ENCODE results near the gene TEKT3. TPM values are rescaled to one million over a fixed set of nuclear protein-coding genes. Genes with fewer than 3 reads are reported as not detected.

The TEKT3 gene
- total RNA-seq, 1 donor from 2014 or later: not detected

DNA sequence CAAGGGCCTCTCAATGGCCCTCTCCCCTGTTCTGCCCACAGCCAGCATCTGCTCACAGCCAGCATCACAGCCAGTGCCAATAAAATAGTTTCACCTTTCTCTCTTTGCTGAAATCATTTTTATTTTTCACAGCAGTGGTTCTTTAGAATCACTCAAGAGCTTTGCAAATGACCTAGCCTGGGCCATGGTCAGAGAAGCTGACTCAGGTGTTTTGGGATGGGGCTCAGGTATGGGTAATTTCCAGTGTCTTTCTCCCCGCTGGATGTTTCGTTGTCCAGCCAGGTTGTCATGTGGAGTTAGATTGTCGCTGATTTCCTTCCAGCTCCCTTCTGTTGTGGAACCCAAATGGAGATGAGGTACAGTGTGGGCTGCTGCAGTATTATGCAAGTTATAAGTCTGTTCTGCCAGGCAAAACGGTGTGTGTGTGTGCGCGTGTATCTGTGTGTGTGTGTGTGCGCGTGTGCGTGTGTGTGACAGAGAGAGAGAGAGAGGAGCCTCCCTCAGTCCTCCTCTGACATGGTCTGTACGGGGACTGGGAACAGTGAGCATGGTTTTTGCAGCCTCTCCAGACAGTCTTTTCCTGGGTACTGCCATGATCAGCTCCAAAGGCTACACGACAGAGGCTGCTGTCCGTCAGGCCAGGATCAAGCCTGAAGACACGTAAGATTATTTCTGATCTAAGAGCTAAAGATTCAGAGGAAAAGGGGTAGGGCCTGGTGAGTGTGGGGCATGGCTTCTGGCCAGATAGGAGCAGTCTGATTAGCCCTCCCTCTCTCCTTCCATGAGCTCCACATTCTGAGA lies 74.9 kb downstream of the TEKT3 start:
- DNase-seq (ENCODE audit: low read depth in 2 of 2): no peak

DNA sequence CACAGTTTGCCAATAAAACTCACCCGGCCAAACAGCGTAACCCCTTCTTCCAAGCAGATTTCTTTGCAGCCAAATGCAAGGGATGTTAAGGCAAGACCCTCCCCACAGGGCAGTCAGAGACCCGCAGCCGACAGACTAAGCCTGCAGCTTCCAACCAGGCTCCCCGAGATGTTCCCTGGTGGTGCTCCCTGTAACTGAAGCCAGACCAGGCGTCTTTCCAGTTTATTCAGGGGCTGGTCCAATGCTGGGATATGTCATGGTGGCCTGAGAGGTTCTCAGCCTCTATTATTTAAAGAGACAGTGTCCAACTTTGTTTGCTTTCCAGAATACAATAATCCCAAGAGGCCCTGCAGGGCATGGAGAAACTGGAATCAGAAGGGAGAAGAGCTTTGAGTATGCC lies 76.3 kb downstream of the TEKT3 start, which contains the start of gene PMP22:
Gene PMP22 (minus strand): TSS at position 196 of the 400 bp plus-strand sequence. CDS start 4,599 bp downstream, outside the sequence.
- no peak for DNase-seq (ENCODE audit: low read depth in 2 of 2)

DNA sequence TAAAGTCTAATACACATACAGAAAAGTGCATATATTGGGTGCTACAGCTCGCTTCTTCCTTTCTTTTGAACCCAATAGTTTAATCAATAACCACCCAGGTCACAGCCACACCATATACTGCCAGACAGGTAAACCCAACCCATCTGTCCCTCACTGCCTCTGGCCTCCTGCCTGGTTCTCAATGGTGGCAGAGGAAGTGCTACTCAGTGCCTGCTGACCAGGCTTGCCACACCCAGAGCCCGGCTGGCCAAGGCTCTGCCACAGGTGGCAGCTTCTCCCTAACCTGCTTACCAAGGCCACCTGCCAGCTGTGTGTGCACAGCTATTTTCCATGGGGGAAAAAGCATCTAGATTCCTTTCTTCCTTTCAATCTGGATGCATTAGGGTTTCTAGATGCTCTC lies 76.9 kb downstream of the TEKT3 start:
- DNase-seq (ENCODE audit: low read depth in 2 of 2): no peak

DNA sequence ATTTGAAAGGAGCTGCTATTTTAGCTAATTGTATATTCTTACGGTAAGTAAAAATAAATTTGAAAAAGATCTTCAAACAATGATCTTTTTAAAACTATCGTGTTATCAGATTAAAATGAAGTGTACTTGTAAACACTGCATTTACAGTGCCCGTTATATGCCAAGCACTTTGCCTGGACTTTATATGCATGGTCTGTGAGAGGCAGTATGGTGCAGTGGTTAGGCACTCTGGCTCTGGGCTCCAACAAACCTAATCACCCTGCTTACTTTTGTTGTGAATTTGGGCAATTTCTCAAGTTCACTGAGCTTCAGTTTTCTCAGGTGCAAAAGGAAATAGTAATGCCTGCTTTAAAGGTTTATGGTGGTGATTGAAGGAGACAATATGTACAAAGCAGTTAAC lies 77.7 kb downstream of the TEKT3 start:
- no peak for DNase-seq (ENCODE audit: low read depth in 2 of 2)

DNA sequence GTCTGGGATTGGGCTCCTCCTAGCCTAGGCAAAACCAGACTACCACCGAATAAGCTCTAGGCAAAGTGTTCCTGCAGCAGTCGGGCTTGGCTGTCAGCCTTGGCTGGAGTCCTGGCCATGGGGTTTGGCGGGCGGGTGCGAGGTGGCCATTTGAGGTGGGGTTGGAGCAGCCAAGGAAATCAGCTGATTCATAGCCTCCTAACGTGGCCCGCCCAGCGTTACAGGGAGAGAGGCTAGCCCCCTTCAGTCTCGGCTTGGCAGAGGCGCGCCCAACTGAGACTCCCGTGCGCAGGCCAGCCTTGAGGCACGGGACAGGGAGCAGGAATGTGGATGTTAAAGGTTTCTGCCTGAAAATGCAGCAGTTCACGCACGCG lies 78.2 kb downstream of the TEKT3 start:
- peak in 1 of 2 donors; percentile 68 for DNase-seq (ENCODE audit: low read depth in 2 of 2)

DNA sequence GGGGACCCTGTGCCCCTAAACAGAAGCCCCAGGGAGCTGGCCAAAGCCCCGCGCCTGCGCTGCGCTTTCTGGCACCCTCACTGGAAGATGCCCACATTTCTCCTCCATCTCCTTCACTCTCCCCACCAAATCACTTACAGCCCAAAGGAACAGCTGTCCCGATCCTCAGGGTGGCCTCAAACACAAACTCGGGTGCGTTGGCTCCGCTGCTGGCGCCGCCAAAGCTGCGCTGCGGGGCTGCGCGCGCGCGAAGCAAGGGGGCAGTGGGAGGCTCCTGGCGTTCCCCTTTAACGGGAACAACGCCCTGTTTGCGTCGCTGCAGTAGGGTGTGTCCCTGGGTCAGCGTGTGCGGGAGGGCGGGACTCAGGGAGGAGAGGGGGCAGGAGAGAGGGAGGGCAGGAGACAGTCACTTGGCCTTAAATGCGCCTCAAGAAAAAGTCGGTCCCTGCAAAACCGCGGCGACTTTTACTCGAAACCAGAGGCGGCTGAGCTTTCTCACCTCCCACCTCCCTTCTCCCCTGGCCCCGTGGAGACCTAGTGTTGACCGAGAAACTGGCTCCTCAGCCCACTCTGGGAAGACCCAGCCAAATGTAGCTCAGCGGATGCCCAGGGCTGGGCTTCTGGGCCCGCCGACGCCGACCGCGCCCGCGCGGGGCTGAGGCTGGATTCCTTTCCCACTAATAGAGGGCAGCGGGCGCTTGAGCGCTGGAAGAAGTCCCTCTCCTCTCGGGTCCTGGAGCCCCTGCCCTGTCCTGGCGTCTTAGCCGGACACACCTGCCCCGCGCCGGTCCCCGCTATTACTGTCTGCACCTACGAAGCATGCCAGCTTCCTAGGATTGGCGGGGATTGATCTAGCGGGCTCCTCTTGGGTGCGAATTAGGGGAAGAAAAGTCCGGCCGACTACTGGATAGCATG lies 78.8 kb downstream of the TEKT3 start:
- peak; percentile 36 to 79 for DNase-seq (ENCODE audit: low read depth in 2 of 2)

DNA sequence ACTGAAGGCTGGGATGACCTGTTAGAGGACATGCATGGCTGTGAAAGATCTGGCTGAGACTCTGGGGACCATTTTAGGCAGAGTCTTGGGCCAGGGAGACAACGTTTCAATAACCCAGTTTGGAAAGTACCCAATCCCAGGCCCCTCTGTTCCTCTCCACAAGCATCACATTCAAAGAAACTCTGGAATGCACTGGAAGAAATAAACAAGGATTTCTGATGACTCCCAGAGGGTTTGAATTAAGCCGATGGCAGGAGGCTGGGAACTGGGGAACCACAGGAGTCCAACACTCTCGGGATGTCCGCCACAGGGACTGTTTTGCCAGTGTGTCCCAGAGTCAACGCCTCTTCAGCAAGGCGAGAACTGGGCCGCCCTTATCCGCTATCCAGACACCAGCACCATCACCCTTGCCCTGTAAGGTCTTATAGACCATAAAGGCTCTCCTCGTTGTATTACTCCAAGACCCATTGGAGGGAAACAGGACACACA lies 79.6 kb downstream of the TEKT3 start:
- DNase-seq (ENCODE audit: low read depth in 2 of 2): peak in 1 of 2 donors; percentile 51

DNA sequence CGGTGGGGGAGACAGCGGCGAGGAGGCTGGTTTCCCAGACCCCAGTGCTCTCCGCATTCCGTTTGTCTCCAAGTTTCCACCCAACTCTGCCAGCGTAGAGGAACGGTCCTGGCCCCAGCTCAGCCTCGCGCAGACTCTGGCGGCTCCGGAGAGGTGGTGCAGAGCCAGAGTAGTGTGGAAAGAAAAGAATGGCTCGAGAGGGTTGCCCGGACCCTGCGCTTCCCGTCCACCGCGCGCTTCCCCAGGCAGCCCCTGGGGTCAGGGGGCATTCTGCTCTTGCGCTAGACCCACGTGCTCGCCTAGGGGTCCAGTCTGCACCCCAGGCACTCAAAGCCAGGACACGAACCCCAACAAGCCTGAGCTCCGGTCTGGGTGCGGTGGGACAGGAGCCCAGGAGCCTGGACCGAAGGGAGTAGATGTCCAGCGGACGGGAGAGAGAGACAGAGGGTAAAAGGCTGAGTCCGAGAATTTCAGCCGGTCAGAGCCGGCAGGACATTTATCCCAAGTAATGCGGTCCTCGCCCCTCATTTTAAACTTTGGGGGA lies 80.1 kb downstream of the TEKT3 start:
- DNase-seq (ENCODE audit: low read depth in 2 of 2): peak; percentile 39 to 78

DNA sequence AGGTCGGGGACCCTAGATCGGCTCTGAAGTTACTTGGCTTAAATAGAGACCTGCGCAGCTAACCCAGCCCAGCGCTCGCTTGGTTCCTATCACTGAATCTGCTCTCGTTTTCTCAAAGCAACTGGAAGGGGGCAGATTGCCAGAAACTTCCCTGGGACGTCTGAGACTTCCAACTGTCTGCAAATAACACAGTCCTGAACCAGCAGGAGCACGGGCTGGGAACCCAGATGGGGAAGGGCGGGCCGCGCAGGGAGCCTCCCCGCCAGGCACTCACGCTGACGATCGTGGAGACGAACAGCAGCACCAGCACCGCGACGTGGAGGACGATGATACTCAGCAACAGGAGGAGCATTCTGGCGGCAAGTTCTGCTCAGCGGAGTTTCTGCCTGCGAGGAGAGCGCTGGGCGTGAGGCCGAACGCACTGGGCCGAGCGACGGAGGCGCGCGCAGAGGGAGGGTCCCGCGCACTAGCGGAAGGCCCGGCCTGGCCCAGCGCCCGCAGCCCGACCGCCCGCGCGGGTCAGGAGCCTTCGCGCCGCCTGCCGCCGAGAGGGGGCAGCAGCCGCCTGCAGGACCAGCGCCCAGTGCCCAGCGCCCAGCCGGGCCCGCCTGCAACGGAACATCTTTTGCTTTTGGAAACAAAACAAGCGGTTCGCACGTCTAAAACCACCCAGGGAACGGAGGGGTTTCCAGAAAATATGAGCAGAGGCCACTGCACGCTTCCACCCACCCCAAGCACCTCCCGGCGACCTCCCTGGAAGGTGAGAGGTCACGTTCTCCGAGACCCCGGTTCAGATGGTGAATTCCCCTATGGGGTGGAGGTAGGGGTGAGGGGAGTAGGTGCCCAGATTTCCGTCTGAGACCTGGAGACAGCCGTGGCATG lies 80.8 kb downstream of the TEKT3 start:
- peak; percentile 58 to 90 for DNase-seq (ENCODE audit: low read depth in 2 of 2)

DNA sequence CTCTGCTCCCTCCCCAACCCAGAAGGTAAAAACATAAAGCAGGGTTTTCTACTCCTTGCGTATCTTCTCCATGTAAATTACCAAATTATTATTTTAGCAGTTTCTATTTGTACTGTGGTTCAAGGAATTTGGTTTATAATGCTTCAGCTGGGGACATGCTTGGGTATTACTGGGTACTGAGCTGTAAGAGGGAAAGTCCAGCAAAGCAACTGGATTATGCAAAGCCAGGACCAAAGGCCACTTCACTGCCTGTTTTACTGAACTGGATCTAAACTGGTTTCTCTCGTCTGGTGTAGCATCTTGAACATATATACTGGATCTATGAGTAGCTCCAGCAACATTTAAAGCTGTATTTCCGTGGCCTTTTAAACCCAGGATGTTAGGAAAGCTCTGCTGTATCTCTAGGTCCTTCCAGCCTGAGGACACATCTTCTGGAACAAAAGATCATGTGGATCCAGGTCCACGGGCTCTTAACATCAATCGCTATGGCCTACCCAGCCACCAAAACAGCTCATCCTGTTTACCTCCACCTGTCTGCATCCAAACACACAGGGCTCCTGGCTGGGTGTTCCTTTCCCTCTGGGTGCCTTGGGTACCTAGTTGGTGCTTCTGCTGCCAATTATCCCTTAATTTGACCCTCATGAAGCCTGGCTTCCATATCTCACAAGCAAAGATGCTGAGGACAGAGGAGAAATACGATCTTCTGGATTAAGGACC lies 83.4 kb downstream of the TEKT3 start:
- no peak for DNase-seq (ENCODE audit: low read depth in 2 of 2)

DNA sequence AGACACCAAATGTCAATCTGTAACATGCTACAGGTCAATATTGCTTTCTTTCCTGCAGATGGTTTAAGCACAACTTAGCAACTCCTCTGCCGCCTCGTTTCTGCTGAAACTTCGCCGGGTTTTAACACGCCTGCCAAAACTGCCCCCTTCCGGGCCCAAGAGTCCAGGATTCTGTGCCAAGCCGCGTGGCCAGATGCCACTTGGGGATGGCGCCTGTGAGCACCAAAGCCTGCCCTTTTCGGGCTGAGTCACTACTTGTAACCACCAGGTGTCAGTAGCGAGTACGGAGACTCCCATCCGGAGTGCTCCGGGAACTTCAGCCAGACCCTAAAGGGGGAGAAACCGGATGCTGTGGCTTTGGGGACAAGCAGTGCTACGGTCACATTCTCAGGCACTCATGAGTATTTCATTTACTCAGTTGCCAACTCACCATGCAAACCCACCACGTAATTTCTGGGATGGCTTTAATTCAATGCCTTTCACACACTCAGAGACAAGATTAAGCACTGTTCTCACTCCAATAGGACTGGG lies 84.1 kb downstream of the TEKT3 start:
- peak; percentile 39 to 72 for DNase-seq (ENCODE audit: low read depth in 2 of 2)

DNA sequence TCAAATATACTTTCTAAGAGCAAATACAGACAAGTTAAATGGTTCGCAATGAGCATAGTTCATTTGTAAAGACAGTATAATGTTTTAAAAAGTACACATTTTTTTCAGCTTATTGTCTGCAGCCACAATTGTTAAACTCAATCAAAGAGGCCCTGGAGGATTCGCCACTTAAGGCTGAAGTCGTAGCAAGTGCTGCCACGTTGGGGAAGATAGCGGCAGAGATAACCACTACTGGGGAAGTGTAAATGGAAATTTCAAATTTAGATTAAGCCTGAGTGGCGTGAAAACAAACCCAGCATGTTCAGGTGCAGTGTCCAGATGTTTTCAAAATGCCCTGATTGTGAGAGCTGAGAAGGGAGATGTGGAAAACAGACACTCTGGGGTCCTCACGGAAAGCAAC lies 84.7 kb downstream of the TEKT3 start:
- no peak for DNase-seq (ENCODE audit: low read depth in 2 of 2)

DNA sequence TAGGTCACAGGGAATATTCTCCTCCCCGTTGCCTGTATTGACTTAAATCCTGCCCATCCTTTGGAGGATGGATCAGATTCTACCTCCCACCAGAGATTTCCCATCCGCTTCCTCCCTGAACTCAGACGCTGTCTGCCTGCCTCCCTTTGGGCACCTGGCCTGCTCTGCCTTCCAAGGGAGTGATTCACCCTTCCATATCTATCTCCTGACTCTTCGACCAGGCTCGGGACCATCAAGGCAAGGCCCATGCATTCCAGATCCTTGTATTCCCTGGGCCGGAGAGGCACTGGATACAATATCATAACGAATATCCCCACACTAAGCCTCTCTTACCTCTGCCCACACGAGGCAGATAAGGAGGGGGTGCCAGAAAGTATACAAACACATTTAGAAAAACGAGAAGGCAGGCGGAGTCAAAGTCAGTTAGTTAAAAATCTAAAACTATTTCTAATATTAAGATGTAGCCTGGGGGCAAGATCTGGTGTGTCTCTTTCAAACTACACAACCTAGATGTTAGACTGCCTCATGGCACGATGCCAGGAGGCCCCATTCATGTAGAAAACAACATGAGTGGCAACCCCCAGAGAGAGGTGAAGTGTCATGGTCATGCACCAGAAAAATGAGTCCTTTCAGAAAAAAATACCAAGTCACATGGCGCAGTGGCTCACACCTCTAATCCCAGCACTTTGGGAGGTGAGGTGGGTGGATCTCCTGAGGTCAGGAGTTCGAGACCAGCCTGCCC lies 85.5 kb downstream of the TEKT3 start:
- DNase-seq (ENCODE audit: low read depth in 2 of 2): no peak

Other genes with a start within 250 kb of the TEKT3 start
- 30.8 and 40.2 TPM in 2 replicates for gene PMP22, start 76.3 kb downstream of the TEKT3 start, total RNA-seq
- gene CDRT4, start 126.0 kb upstream of the TEKT3 start, total RNA-seq: 0.64 and 1.3 TPM in 2 replicates
- 9.9 and 10.3 TPM in 2 replicates for gene TVP23C, start 221.9 kb upstream of the TEKT3 start, total RNA-seq